NCI-H1092 (cell line): Measurements from ENCODE around the gene MZB1.
A peak's percentile ranks its signal among the peaks of the same experiment; 100 is the strongest.
"Not testable (repeated sequence)": the region's sequence is repeated elsewhere in the genome, so short reads cannot be mapped to it uniquely, and the experiment has no call there.

Experiments
- DNase-seq: peaks from one replicate; lab custom pipeline; 2025; lab: John Stamatoyannopoulos, UW

MZB1 gene

DNA sequence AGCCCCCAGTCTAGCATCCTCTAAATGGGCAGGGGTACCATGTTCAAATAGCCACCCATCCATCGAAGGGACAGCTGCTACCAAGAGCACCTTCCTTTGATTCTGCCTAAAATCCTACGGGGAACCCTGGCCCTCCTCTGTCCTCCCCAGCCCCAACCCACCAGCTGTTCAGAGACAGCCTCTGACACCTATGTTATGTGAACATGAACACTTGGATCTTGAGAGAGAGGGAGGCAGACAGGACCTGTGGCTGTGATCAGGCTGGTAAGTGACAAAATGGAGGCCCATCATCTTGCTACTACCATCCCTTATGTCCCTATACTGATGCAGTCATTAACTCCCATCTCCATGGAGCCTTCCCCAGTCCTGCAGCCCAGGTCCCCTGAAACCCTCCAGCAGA, 14.8 kb downstream of the MZB1 start:
- no peak for DNase-seq

- no peak for DNase-seq
These were observed 18.0 kb downstream of the MZB1 start for GRCh38 chr5:139371482-139372435.

- DNase-seq = no peak
These were observed 20.5 kb downstream of the MZB1 start for GRCh38 chr5:139369181-139369580.

DNA sequence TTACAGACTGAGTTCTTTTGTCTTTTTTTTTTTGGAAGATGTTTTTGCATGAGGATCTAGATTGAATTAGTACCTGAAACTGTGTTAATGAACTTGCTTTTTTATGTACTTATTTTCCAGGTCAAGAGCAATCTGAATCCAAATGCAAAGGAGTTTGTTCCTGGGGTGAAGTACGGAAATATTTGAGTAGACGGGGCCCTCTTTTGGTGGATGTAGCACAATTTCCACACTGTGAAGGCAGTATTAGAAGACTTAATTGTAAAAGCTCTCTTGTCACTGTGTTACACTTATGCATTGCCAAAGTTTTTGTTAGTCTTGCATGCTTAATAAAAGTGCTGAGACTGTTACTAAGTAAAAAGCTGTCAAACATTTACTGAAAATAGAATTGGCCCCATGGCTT, 21.1 kb downstream of the MZB1 start:
- DNase-seq = no peak

- no peak for DNase-seq
These were observed 25.2 kb downstream of the MZB1 start for GRCh38 chr5:139364466-139364865.

- no peak for DNase-seq
These were observed 25.8 kb downstream of the MZB1 start for GRCh38 chr5:139363937-139364336.

GRCh38 chr5:139361835-139362429, 27.8 kb downstream of the MZB1 start:
- no peak for DNase-seq

GRCh38 chr5:139360384-139360783, 29.3 kb downstream of the MZB1 start:
- no peak for DNase-seq

DNA sequence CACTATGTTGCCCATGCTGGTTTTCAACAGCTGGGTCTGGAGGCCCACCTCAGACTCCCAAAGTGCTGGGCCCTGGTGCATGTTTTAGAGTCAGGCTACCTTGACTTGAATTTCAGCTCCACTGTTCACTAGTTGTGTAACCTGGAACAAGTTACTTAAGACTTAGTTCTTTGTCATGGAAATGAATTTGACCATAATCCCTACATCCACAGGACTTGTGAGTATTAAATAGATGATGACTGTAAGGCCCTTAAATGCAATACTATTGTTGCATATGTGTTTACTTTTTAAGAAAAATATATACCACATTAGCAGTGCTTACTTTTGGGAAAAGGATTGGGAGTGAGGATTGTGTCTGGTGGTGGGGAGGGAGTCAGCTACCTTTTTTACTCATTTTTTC, 31.6 kb downstream of the MZB1 start:
- no peak for DNase-seq

DNA sequence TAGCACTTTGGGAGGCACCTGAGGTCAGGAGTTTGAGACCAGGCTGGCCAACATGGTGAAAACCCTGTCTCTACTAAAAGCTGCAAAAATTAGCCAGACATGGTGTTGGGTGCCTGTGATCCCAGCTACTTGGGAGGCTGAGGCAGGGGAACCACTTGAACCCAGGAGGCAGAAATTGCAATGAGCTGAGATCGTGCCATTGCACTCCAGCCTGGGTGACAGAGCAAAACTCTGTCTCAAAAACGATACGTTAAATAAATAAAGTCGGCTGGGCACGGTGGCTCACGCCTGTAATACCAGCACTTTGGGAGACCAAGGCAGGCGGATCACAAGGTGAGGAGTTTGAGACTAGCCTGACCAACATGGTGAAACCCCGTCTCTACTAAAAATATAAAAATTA, 33.8 kb downstream of the MZB1 start:
- not testable (repeated sequence) for DNase-seq

DNA sequence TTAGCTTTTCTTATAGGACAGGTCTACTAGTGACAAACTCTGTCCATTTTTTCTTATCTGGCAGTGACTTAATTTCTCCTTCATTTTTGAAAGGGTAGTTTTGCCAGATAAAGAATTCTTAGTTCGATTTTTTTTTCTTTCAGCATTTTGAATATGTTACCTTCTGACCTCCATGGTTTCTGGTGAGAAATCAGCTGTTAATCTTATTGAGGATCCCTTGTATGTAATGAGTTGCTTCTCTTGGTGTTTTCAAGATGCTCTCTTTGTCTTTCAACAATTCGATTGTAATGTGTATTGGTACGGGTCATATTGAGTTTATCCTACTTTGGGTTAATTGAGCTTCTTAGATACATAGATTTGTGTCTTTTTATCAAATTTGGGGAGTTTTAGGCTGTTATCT, 35.5 kb downstream of the MZB1 start:
- no peak for DNase-seq

GRCh38 chr5:139347863-139348262, 41.9 kb downstream of the MZB1 start:
- DNase-seq = not testable (repeated sequence)

DNA sequence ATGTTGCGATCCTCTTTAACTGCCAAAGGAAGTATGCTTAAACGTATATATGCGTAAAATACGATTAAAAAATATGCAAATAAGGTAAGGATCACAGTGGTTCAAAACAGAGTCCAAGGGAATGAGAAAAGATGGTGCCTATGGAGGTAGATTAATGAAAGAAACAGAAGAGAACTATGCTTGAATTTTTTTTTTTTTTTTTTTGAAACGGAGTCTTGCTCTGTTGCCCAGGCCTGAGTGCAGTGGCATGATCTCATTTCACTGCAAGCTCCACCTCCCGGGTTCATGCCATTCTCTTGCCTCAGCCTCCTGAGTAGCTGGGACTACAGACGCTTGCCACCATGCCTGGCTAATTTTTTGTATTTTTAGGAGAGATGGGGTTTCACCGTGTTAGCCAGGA, 44.3 kb downstream of the MZB1 start:
- DNase-seq = not testable (repeated sequence)

DNA sequence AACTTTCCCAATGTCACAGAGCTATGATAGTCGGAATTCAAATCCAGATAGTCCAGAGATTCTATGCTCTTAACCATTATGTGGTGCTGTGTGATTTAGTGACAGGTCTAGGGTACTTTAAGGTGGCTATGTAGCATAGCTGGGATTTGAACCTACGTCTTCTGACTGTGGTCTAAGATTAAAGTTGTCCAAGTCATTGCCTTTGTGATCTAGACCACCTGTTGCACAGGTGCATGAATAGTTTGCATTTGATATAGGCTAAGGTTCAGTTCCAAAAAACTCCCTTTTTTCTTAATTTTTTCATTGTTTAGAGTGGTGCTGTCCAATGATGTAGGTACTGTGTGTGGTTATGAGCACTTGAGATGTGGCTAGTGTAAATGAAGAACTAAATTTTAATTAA, 45.5 kb downstream of the MZB1 start:
- DNase-seq = no peak

DNA sequence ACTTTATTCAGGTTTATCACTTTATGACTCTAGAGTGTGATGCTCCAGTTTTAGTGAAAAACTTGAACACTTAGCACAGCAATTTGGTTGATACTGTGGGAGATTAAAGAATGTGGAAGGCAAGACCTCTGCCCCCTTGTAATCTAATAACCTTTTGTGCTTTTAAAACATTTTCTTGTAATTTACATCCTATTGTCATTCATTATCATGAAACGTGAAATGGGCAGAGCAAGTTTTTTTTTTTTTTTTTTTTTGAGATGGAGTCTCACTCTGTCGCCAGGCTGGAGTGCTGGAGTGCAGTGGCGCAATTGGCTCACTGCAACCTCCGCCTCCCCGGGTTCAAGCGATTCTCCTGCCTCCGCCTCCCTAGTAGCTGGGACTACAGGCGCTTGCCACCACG, 46.2 kb downstream of the MZB1 start:
- no peak for DNase-seq

DNA sequence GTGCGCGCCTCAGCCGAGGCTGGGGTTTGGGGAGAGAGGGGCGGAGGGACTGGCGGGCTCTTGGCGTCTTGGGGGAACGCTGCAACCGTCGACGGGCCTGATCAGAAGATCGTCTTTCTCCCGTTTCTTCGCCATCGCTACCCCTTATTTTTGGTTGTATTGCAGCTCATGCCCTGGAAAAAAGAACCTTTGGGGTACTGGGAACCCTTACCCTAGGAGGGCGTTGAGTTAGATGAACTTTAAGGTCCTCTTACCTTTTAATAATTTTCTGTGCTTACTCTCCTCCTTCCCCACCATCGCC, 47.3 kb downstream of the MZB1 start:
- no peak for DNase-seq

DNA sequence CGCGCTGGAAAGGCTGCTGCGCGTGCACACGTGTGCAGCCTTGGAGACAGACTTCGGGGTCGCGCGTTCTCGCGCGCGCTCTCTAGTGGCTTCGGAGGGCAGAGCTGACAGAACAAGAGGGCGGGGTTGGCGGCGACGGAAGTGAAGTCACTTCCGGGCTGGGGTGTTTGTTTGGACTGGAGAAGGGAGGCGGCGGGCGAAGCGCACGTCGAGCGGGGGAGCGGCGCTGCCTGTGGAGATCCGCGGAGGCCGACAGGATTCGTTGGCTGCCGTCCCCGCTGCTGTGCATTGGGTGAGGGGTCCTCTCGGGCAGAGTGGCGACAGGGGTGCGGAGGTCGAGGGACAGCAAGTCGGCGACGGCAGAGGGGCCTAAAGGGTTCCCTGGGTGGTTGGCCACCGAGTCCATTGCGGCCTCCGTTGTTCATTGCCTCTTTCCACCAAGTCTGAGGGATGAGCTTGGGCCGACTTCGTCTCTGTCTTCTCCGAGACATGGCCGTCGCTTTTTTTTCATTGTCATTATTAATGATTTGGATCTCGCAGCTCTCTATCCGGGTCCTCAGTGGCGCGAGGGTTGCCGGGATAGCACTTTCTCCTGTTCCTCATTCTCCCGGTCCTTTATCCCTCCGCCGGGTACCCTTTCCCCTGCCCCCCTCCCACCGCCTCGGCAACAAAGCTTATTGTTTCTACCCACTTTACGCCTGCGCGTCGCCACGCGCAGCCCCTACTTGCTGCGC, 47.9 kb downstream of the MZB1 start, which contains the start of gene PAIP2:
PAIP2 (plus strand) TSS at position 166 of the 734 bp plus-strand sequence. CDS start 21,931 bp downstream, outside the sequence.
- DNase-seq = peak; percentile 93

DNA sequence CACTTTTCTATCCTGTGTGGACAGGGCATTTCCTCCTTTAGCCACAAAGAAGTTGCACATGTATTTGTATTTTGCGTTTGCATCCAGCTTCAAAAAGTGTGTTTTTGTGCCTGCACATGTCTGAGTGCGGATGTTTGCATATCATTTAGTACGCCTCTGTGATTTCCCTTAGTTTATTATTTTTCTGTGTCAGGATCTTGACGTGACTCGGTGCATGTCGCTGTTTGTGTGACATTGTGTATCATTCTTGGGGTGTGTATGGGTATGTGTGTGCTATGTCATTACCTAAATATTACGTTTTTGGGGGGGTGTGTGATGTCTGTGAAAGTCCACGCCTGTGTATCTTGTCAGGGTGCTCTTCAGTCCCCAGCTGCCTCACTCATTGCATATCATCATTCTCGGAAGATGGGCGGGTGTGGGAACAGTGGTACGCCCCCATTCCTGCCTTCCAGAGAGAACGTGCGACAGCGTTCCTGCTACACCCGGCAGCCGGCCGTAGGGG, 48.5 kb downstream of the MZB1 start:
- DNase-seq = no peak

DNA sequence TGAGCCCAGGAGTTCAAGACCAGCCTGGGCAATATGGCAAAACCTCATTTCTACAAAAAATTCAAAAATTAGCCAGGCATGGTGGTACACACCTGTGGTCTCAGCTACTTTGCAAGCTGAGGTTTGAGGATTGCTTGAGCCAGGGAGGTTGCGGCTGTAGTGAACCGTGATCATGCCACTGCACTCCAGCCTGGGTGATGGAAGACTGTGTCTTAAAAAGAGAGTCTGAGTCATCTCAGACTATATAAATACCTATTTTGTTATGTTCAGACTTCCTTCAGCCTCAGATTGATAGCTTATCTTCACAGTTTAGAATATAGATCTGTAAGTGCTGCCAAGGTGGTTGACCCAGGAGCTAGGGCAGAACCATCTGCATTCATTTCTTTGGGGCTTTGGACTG, 49.7 kb downstream of the MZB1 start:
- no peak for DNase-seq
